GM18909 (cell line): ENCODE data around the gene CYP4A11.
"Not testable (repeated sequence)": the region's sequence is repeated elsewhere in the genome, so short reads cannot be mapped to it uniquely, and the experiment has no call there.

Experiments used
- ATAC-seq: cut with Tn5 transposase; IDR thresholded peaks from one replicate; pipeline ENCODE4 v1.9.1; 2021; ENCODE audit warnings: mild to moderate bottlenecking; ENCODE audit not compliant: unreplicated experiment, poor library complexity

Gene CYP4A11

GRCh38 chr1:46931151-46931550 is 10.1 kb downstream of the CYP4A11 start:
- ATAC-seq: no peak

GRCh38 chr1:46927249-46927835 is 13.9 kb downstream of the CYP4A11 start:
- ATAC-seq: no peak

- ATAC-seq: no peak
These were observed 30.5 kb downstream of the CYP4A11 start for GRCh38 chr1:46910790-46911189.

GRCh38 chr1:46903481-46903880 is 37.8 kb downstream of the CYP4A11 start:
- no peak for ATAC-seq

- no peak for ATAC-seq
These were observed 40.9 kb downstream of the CYP4A11 start for GRCh38 chr1:46900401-46900800.

GRCh38 chr1:46881656-46882055 is 59.6 kb downstream of the CYP4A11 start:
- not testable (repeated sequence) for ATAC-seq
